Naive thymus-derived CD4-positive, alpha-beta T cell (primary cell): ENCODE measurements around the gene AP5Z1. TPM values are rescaled to one million over a fixed set of nuclear protein-coding genes. Genes with fewer than 3 reads are reported as not detected.

Experiments
- ATAC-seq: fragments of 150-1000 bp; cut with Tn5 transposase; 2 replicates; pipeline ENCODE4 v1.10.0; 2021; ENCODE audit warnings: mild to moderate bottlenecking, moderate library complexity
- CTCF ChIA-PET: fragments of 350-600 bp; sonication (Branson Sonifier 250); formaldehyde crosslinking; loops from one replicate; lab custom pipeline; 2021; ENCODE audit warnings: antibody characterized with exemption; lab: Charles Lee
- POLR2A ChIA-PET: fragments of 350-600 bp; sonication (Branson Sonifier 250); formaldehyde crosslinking; loops from one replicate; lab custom pipeline; 2021; ENCODE audit warnings: antibody characterized with exemption, inconsistent platforms; lab: Charles Lee
- DNase-seq, 9 donors: peaks; one replicate each; pipeline versions ENCODE4 v3.0.0 to v3.0.0-alpha.2; 2020 to 2022; ENCODE audit warnings: mixed read lengths in 1 of 9
- H3K27ac ChIP-seq: one replicate; pipeline ENCODE4 v1.7.0; 2013; ENCODE audit warnings: mild to moderate bottlenecking, low read depth, low read length, moderate library complexity
- H3K27me3 ChIP-seq, 2 donors: one replicate each; pipeline ENCODE4 v1.7.0; 2013; ENCODE audit warnings: low read length in 2 of 2, mild to moderate bottlenecking in 2 of 2, moderate library complexity in 2 of 2; ENCODE audit not compliant: control insufficient read depth in 2 of 2, insufficient read depth in 2 of 2
- H3K36me3 ChIP-seq, 3 experiments: 1 replicate in 2 of 3; 2 replicates in 1 of 3; pipeline ENCODE4 v1.7.0; 2013; ENCODE audit warnings: low read length in 3 of 3, mild to moderate bottlenecking in 3 of 3, moderate library complexity in 1 of 3; ENCODE audit not compliant: insufficient read depth in 3 of 3, control insufficient read depth in 2 of 3
- H3K4me1 ChIP-seq, 2 donors: one replicate each; pipeline ENCODE4 v1.7.0; 2013; ENCODE audit warnings: low read length in 2 of 2, mild to moderate bottlenecking in 2 of 2, moderate library complexity in 1 of 2; ENCODE audit not compliant: control insufficient read depth in 2 of 2, insufficient read depth in 2 of 2
- H3K4me3 ChIP-seq: 2 replicates; pipeline ENCODE4 v1.7.0; 2013; ENCODE audit warnings: mild to moderate bottlenecking, low read length
- H3K9me3 ChIP-seq, 3 experiments: 1 replicate in 2 of 3; 2 replicates in 1 of 3; pipeline ENCODE4 v1.7.0; 2013; ENCODE audit warnings: low read length in 3 of 3; ENCODE audit not compliant: control insufficient read depth in 2 of 3
- H3K27ac Mint-ChIP-seq, 9 donors: one replicate each; pipeline ENCODE4 v1.8.0; 2020 to 2022; ENCODE audit warnings: mixed read lengths in 9 of 9, mild to moderate bottlenecking in 8 of 9, moderate library complexity in 5 of 9, inconsistent platforms in 2 of 9
- H3K27me3 Mint-ChIP-seq, 5 donors: one replicate each; pipeline ENCODE4 v1.8.0; 2021 to 2022; ENCODE audit warnings: mixed read lengths in 5 of 5, mild to moderate bottlenecking in 1 of 5
- H3K36me3 Mint-ChIP-seq, 5 donors: one replicate each; pipeline ENCODE4 v1.8.0; 2020 to 2022; ENCODE audit warnings: mixed read lengths in 5 of 5, mild to moderate bottlenecking in 3 of 5, inconsistent platforms in 1 of 5
- H3K4me1 Mint-ChIP-seq, 7 donors: one replicate each; pipeline ENCODE4 v1.8.0; 2020 to 2022; ENCODE audit warnings: mixed read lengths in 7 of 7, mild to moderate bottlenecking in 3 of 7, inconsistent platforms in 1 of 7
- H3K4me3 Mint-ChIP-seq, 10 donors: one replicate each; pipeline ENCODE4 v1.8.0; 2020 to 2022; ENCODE audit warnings: mild to moderate bottlenecking in 10 of 10, mixed read lengths in 10 of 10, moderate library complexity in 6 of 10, inconsistent platforms in 2 of 10
- H3K9me3 Mint-ChIP-seq, 11 donors: one replicate each; pipeline ENCODE4 v1.8.0; 2020 to 2022; ENCODE audit warnings: mixed read lengths in 11 of 11, mild to moderate bottlenecking in 4 of 11, inconsistent platforms in 1 of 11, moderate library complexity in 1 of 11
- intact Hi-C, 2 donors: fragments of 100-400 bp; cut with micrococcal nuclease; formaldehyde crosslinking; loops; one replicate each; pipeline ENCODE4 v1.15.1; 2023
- polyA plus RNA-seq, 2 donors: library from polyadenylated mRNA; unstranded; fragments of 300-500 nt; fragmentation: Illumina TruSeq; gene quantifications; one replicate each; pipeline ENCODE4 v1.2.3, GENCODE V29; 2021
- total RNA-seq, 6 experiments: library from RNA in 5 of 6; stranded (reverse) in 5 of 6; gene quantifications; 1 replicate in 5 of 6; 2 replicates in 1 of 6; pipeline ENCODE4 v1.2.3 and lab custom pipeline; 2021 to 2026

The AP5Z1 gene
- total and polyA plus RNA-seq, 7 experiments from 2014 or later = 36.7 to 114 (median 87.5) TPM

DNA sequence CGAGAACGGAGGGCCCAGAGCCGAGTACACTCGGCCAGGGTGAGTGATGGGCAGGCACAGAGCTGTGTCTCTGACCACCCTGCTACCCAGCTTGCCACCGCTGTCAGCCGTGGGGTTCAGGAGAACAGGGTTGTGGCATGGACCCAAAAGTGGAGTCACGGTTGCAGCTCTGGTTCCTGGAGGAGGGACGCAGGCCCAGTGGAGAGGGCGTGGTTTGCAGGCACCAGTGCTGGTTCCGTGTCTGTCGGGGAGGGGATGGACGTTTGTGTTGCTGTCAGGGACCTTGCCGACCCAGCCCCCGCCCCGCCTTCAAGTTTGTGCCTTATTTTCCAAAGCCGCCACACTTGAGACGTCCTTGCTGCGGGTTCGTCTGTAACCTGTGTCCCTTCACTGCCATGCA is 45.1 kb upstream of the AP5Z1 start:
- ATAC-seq (no peak), DNase-seq (no peak)
- H3K27me3 Mint-ChIP-seq = no peaks in the 10 kb centered on the region
- ChIA-PET CTCF (no interaction called here), POLR2A (no interaction called here)
- intact Hi-C loops = no loop called here
- peak overlapping the region in 8 of 9 donors; percentile 18 to 86 (median 72) for H3K27ac Mint-ChIP-seq
- Histone ChIP-seq H3K4me1 (peaks cover 0 to 37% of the 10 kb centered on the region in 2 donors), H3K4me3 (no peak overlapping the region), H3K36me3 (peaks cover 0 to 14% (median 0%) of the 10 kb centered on the region in 3 experiments), H3K27ac (no peak overlapping the region), H3K27me3 (no peaks in the 10 kb centered on the region), H3K9me3 (no peaks in the 10 kb centered on the region)
- peak overlapping the region in 8 of 10 donors; percentile 7 to 74 (median 60) for H3K4me3 Mint-ChIP-seq
- H3K36me3 Mint-ChIP-seq = peaks cover 0 to 19% (median 0%) of the 10 kb centered on the region in 5 donors
- H3K9me3 Mint-ChIP-seq = peaks cover 0 to 2% (median 0%) of the 10 kb centered on the region in 11 donors
- peaks cover 29 to 80% (median 73%) of the 10 kb centered on the region in 7 donors for H3K4me1 Mint-ChIP-seq

DNA sequence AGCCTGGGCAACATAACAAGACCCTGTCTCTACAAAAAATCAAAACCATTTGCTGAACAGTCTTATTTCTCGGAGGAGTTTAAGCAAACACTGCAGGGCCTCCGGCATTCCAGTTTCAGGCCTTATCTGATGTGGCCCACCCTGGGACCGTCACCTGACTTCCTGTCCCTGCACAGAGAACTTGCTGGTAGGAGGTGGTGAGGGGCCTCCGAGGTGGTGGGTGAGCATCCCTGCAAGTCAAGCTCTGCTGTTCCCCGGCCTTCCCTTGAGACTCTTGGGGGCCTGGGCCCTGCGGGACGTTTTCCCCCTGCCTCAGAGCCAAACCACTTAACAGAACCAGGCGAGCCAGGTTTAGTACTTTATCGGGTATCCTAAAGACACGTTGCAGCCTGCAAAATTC is 44.5 kb upstream of the AP5Z1 start:
- Histone ChIP-seq H3K27ac (no peak overlapping the region), H3K9me3 (no peaks in the 10 kb centered on the region), H3K36me3 (peaks cover 0 to 14% (median 0%) of the 10 kb centered on the region in 3 experiments), H3K4me3 (no peak overlapping the region), H3K27me3 (no peaks in the 10 kb centered on the region), H3K4me1 (peaks cover 0 to 31% of the 10 kb centered on the region in 2 donors)
- Mint-ChIP-seq H3K4me3 (peak overlapping the region in 9 of 10 donors; percentile 25 to 74 (median 56)), H3K27me3 (no peaks in the 10 kb centered on the region), H3K27ac (peak overlapping the region in 8 of 9 donors; percentile 24 to 86 (median 73)), H3K4me1 (peaks cover 29 to 79% (median 71%) of the 10 kb centered on the region in 7 donors), H3K36me3 (peaks cover 0 to 19% (median 0%) of the 10 kb centered on the region in 5 donors), H3K9me3 (peaks cover 0 to 2% (median 0%) of the 10 kb centered on the region in 11 donors)
- DNase-seq (no peak), ATAC-seq (no peak)
- ChIA-PET CTCF (no interaction called here), POLR2A (no interaction called here)
- intact Hi-C loops = no loop called here

DNA sequence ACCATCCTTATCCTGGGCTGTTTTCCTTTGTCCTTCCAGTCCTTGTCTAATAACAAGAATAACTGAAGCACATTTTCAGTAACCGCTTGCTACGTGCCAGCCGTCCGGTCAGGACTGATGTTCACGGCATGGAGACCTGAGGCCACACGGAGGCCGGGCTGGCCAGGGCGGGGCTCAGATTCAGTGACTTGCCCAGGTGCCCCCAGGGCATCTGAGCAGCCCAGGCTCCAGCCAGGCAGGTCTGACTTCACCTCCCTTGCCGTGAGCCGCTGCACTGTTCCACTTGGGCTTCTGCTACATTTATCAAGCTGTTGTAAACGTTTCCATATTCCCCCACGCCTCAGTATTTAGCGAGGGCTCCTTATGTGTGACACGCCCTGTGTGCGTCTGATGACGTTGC is 43.6 kb upstream of the AP5Z1 start:
- intact Hi-C loops = no loop called here
- H3K4me3 ChIP-seq = no peak overlapping the region
- H3K36me3 ChIP-seq = peaks cover 0 to 14% (median 0%) of the 10 kb centered on the region in 3 experiments
- peaks cover 25 to 73% (median 69%) of the 10 kb centered on the region in 7 donors for H3K4me1 Mint-ChIP-seq
- H3K4me3 Mint-ChIP-seq = peak overlapping the region in 5 of 10 donors; percentile 0 to 75 (median 40)
- peaks cover 0 to 30% of the 10 kb centered on the region in 2 donors for H3K4me1 ChIP-seq
- ChIA-PET POLR2A (no interaction called here), CTCF (no interaction called here)
- ATAC-seq (no peak), DNase-seq (no peak)
- H3K27ac Mint-ChIP-seq = peak overlapping the region in 7 of 9 donors; percentile 36 to 92 (median 68)
- no peak overlapping the region for H3K27ac ChIP-seq
- H3K27me3 Mint-ChIP-seq = no peaks in the 10 kb centered on the region
- peaks cover 0 to 2% (median 0%) of the 10 kb centered on the region in 11 donors for H3K9me3 Mint-ChIP-seq
- H3K9me3 ChIP-seq = no peaks in the 10 kb centered on the region
- no peaks in the 10 kb centered on the region for H3K27me3 ChIP-seq
- peaks cover 0 to 19% (median 0%) of the 10 kb centered on the region in 5 donors for H3K36me3 Mint-ChIP-seq

DNA sequence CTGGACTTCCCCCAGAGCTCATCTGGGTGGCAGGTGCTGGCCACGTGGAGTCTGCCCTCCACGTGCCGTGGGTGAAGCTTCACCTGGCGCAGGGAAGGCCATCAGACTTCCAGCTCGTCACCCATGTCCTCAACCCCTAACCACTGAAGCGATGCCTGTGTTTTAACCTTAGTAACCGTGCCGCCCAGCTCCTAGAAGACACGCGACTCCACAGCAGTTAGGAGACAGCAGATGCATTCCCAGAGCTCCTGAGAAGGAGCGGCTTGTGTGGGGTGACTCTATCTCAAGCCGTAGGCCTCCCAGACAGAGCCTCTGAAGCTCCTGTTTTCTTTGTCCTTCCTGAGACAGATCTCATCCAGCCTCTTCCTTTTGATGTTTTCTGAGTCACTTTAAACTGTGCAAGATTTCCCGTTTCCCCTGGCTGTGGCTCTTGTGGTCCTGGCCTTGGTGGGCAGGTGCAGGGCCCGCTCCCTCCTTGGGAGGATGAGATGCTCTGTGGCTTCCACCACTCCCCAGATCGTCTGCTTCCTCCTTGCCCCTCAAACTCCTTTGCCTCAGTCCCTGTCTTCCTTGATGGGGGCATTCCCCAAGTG is 41.4 kb upstream of the AP5Z1 start:
- peaks cover 0 to 25% (median 0%) of the 10 kb centered on the region in 5 donors for H3K36me3 Mint-ChIP-seq
- Histone ChIP-seq H3K36me3 (peaks cover 0 to 4% (median 0%) of the 10 kb centered on the region in 3 experiments), H3K27ac (peak overlapping the region; percentile 54), H3K4me3 (no peak overlapping the region), H3K4me1 (peaks cover 0 to 40% of the 10 kb centered on the region in 2 donors), H3K9me3 (no peaks in the 10 kb centered on the region), H3K27me3 (no peaks in the 10 kb centered on the region)
- peaks cover 0 to 3% (median 0%) of the 10 kb centered on the region in 11 donors for H3K9me3 Mint-ChIP-seq
- peak overlapping the region; percentile 84 to 95 (median 92) for H3K27ac Mint-ChIP-seq
- ATAC-seq = peak; percentile 42
- CTCF ChIA-PET = interaction anchor here (0.7 kb wide), 1 partner anchor 13 kb away, joined by 3 read pairs; no protein-coding TSS in a partner anchor
- peak in 2 of 9 donors; percentile 31 to 32 for DNase-seq
- H3K4me3 Mint-ChIP-seq = peak overlapping the region; percentile 46 to 80 (median 74)
- intact Hi-C loops = loop anchor here in 1 of 2 donors (1.0 kb wide), 1 partner anchor 9 kb away; no protein-coding TSS in a partner anchor
- peaks cover 34 to 78% (median 75%) of the 10 kb centered on the region in 7 donors for H3K4me1 Mint-ChIP-seq
- POLR2A ChIA-PET = interaction anchor here (1.3 to 1.9 kb wide), 3 partner anchors 10 to 41 kb away, joined by 5 to 7 read pairs (median 6); partner anchors contain the start of gene AP5Z1
- no peaks in the 10 kb centered on the region for H3K27me3 Mint-ChIP-seq

DNA sequence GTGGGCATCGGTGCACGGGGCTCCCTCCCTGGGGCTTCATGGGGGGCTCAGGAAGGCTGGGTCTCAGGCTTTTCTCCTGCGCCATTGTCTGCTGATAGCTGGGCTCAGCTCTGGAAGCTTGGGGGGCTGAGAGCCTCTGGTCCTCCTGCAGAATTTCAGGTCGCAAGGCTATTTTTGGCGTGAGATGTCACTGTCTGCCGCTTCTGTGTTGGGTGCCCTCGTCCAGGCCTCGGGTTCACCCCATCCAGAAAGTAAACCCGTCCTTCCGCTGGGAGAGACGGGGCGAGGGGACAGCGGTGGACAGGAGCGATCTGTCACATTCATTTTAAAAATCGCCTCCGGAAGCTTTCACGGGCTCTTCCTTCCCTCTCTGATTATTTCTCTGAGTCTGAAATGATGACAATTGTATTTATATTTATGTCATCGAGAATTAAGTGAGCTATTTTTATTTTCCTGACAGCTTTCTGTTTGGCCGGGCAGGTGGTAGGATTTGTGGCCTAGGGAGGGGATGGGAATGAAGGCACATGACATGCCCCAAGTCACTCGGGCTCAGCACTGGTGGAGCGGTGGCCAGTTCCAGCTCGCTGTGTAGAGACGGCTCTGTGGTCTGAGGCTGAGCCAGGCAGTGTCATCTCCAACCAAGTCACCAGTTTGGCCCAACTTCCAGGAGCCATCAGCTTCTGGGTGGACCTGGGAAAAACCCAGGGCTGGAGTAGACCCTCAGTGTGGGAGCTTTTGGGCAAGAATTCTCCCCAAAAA is 40.7 kb upstream of the AP5Z1 start:
- H3K36me3 Mint-ChIP-seq = peaks cover 0 to 27% (median 0%) of the 10 kb centered on the region in 5 donors
- ChIA-PET CTCF (interaction anchor here (0.6 to 1.7 kb wide), 5 partner anchors 12 to 48 kb away, joined by 3 read pairs; no protein-coding TSS in a partner anchor), POLR2A (interaction anchor here (1.1 to 1.9 kb wide), 5 partner anchors 10 to 92 kb away, joined by 3 to 7 read pairs (median 5); partner anchors contain the start of gene AP5Z1)
- peaks cover 41 to 85% (median 80%) of the 10 kb centered on the region in 7 donors for H3K4me1 Mint-ChIP-seq
- H3K27me3 Mint-ChIP-seq = no peaks in the 10 kb centered on the region
- Histone ChIP-seq H3K9me3 (no peaks in the 10 kb centered on the region), H3K36me3 (peaks cover 0 to 4% (median 0%) of the 10 kb centered on the region in 3 experiments), H3K4me1 (peaks cover 0 to 47% of the 10 kb centered on the region in 2 donors), H3K27ac (peak overlapping the region; percentile 19), H3K27me3 (no peaks in the 10 kb centered on the region), H3K4me3 (no peak overlapping the region)
- peak overlapping the region in 4 of 10 donors; percentile 25 to 80 (median 60) for H3K4me3 Mint-ChIP-seq
- DNase-seq = no peak
- no peak for ATAC-seq
- peak overlapping the region; percentile 15 to 94 (median 87) for H3K27ac Mint-ChIP-seq
- intact Hi-C loops = loop anchor here in 1 of 2 donors (1.0 kb wide), 1 partner anchor 9 kb away; no protein-coding TSS in a partner anchor
- H3K9me3 Mint-ChIP-seq = peaks cover 0 to 3% (median 0%) of the 10 kb centered on the region in 11 donors

DNA sequence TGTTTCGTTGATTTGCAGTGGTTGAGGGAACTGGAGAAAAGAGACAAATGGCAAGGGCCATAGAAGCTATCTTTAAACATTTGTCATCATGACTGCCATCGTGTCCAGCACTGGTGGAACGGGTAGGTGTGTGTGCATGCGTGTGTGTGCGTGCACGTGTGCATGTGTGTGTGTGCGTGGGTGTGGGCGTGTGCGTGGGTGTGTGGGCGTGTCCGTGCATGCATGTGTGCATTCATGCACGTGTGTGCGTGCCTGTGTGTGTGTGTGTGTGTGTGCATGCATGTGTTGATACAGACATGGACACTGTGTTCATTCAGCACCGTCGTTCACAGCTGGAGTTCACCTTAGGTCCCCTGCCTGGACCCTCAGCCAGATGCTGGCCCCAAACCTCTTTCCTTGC is 38.1 kb upstream of the AP5Z1 start:
- Histone ChIP-seq H3K4me3 (no peak overlapping the region), H3K27me3 (no peaks in the 10 kb centered on the region), H3K36me3 (peaks cover 0 to 10% (median 0%) of the 10 kb centered on the region in 3 experiments), H3K9me3 (no peaks in the 10 kb centered on the region), H3K27ac (no peak overlapping the region), H3K4me1 (peaks cover 0 to 34% of the 10 kb centered on the region in 2 donors)
- ChIA-PET POLR2A (interaction anchor here (0.9 kb wide), 1 partner anchor 8 kb away, joined by 3 read pairs; no protein-coding TSS in a partner anchor), CTCF (interaction anchor here (0.7 kb wide), 1 partner anchor 21 kb away, joined by 5 read pairs; no protein-coding TSS in a partner anchor)
- ATAC-seq (no peak), DNase-seq (no peak)
- Mint-ChIP-seq H3K9me3 (peaks cover 0 to 3% (median 0%) of the 10 kb centered on the region in 11 donors), H3K27me3 (no peaks in the 10 kb centered on the region), H3K36me3 (peaks cover 4 to 33% (median 8%) of the 10 kb centered on the region in 5 donors), H3K4me3 (peak overlapping the region in 2 of 10 donors; percentile 38 to 58), H3K27ac (peak overlapping the region in 8 of 9 donors; percentile 21 to 87 (median 70)), H3K4me1 (peaks cover 42 to 78% (median 70%) of the 10 kb centered on the region in 7 donors)
- intact Hi-C loops = no loop called here
